NCI-H128 (cell line): ENCODE data around the gene SPSB2.
A peak's percentile ranks its signal among the peaks of the same experiment; 100 is the strongest.

Experiments
- DNase-seq: peaks from one replicate; lab custom pipeline; 2025; ENCODE audit not compliant: unreplicated experiment; lab: John Stamatoyannopoulos, UW

The SPSB2 gene

DNA sequence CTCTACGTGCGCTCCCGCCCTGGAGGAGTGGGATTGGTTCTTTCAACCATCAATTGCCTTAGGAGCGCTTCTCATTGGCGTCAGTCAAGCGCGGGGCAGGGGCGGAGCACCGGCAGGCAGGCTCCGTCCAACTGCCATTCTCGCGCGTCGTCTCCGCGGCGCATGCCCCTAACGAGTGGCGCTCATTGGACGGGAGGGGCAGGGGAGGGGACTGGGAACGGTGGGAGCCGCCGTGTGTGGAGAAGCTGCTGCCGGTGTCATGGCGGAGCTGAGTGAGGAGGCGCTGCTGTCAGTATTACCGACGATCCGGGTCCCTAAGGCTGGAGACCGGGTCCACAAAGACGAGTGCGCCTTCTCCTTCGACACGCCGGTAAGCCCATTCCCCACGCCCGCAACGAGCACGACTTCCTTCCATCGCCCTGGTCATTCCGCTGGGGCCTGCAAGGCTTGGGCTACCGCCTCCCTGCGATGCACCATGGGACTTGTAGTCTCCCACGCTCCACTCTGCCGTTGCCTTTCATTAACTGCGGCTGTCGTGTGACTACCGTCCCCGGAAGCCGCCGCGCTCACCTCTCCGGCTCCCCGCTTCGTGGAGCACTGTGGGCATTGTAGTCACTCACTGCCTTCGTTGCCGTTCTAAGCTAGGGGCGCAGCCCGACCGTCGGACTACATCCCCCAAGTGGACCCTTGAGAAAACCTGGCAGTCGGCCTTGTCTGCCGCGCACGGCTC lies 21.0 kb downstream of the SPSB2 start, which contains the start of gene USP5:
USP5 (plus strand) TSS at position 230 of the 730 bp plus-strand sequence; CDS start at position 260, 30 bp downstream.
- DNase-seq, result peak; percentile 100

DNA sequence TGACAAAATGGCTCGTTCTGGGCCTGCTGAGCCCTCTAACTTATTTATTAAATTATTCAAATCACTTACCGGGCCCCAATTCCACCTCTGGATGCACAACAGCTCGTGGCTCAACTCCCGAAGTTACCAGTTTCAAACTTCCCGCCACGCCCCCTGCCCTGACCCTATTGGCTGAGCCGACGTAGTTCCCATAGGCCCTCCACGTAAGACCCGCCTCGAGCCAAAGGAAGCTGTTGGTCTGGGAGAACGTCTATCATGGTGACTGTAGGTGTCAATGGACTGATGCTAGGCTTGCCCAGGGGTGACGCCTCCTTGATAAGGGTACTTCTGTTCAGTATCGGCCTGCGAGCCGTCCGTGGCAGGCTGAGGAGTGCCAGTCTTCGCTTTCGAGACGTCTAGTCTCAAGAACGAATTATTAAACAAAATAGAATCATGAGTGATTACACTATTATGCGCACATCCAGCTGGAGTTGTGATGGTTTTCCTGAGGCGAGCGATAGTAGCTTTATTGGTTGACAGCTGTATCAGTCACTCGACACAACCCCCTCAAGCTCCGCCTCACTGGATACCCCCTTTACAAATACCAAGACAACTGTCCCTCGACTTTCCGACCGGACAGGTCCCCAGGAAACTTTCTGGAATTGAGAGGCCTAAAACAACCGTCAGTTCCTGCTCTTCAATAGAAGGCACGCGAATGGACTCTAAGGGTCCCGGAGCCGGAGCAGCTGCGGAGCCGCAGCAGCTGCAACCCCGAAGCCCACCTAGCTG lies 21.8 kb downstream of the SPSB2 start, which contains the start of gene CDCA3:
CDCA3 (minus strand) TSS at position 134 of the 768 bp plus-strand sequence. CDS start 334 bp downstream, outside the sequence.
- DNase-seq, result peak; percentile 98

DNA sequence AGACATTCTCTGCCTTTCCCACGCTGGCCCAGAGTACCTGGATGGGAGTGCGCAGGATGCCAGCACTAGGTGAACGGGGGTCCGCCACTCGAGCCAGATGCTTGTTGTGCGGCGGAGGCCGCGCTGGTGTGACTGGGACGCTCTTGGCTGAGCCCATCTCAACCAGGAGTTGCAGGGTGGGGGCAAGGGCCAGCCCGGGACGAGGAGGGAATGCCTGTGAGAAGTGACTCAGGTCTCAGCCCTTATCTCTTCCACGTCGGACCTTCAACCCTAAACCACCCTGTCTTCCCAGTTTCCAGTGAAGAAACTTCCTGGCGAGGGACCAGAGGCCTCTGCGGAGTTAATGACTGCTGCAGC lies 22.3 kb downstream of the SPSB2 start:
- no peak for DNase-seq

GRCh38 chr12:6849976-6850560 lies 23.0 kb downstream of the SPSB2 start:
- no peak for DNase-seq

DNA sequence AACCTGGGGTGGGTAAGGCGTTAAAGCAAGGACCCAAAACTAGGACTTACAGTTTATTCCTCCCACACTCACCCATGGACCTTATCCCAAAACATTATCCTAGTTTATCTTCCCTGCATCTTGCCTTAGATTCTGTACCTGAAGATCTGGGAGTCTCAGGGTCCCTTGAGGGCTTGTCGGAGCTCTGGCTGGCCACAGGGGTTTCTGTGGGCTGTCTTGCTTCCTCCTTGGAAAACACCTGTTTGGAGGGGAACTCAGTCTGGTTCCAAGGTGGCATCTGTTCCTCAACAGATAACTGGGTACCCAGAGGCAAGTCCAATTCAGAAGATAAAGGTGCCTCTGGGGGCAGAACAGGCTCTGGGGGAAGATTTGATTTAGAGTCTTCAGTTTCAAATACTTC lies 23.7 kb downstream of the SPSB2 start:
- no peak for DNase-seq

GRCh38 chr12:6847676-6848075 lies 25.4 kb downstream of the SPSB2 start:
- no peak for DNase-seq

DNA sequence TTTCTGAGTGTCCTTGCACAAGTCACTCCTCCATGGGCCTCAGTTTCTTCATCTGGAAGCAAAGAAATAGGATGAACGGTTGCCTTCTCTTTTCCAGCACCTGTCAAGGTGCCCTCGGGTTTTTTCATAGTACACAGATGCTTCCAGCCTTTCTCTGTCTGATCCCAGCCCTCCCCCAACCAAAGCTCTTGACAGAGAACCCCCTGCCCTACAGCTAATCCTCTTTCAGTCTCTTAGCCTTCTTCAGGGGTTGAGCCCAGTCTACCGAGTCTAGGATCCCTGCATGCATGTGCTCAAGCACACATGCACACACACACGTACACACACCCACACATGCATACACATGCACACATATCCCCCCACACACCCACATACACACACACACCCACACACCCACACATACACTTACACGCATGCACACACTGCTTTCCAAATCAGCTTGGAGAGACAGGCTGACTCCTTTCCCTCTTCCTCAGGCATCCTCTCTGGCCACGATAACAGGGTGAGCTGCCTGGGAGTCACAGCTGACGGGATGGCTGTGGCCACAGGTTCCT lies 26.7 kb downstream of the SPSB2 start:
- no peak for DNase-seq

DNA sequence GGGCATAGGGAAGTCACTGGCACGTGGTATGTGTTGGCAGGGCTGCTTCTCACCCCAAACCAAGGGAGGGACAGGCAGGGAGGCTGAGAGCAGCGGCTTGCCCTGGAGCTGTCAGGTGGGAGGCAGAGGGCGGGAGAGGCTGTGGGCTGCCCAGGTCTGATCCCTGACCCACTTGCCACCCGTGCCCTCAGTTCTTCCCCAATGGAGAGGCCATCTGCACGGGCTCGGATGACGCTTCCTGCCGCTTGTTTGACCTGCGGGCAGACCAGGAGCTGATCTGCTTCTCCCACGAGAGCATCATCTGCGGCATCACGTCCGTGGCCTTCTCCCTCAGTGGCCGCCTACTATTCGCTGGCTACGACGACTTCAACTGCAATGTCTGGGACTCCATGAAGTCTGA lies 27.7 kb downstream of the SPSB2 start:
- DNase-seq, result no peak

GRCh38 chr12:6843118-6843902 lies 29.8 kb downstream of the SPSB2 start:
- no peak for DNase-seq

GRCh38 chr12:6842075-6842474 lies 31.0 kb downstream of the SPSB2 start:
- DNase-seq, result no peak

GRCh38 chr12:6840761-6841515 lies 32.2 kb downstream of the SPSB2 start, which contains the start of gene GNB3:
Gene GNB3, plus strand, starts transcription at chr12:6840925. Its CDS starts 363 bp downstream, at chr12:6841288.
- DNase-seq, result no peak

DNA sequence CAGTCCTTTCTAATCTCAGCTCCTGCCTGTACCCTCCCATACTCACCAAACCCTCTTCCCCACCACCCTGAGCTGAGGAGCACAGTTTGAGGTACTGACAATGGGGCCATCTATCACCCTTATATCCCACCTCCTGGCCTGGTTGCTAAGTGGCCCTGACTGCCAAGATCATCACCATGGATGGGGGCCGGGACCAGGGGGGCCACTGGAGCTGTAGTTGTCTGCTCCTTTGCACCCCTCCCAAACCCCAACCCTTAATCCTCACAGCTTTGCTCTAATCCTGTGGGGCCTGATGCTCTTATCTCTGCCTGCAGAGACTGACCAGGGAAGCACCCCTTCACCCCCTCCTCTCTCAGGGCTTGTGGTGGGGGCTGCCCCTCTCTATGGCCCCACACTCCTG lies 32.8 kb downstream of the SPSB2 start:
- DNase-seq, result no peak

- DNase-seq, result peak; percentile 85
Observed at GRCh38 chr12:6839482-6840201, 33.5 kb downstream of the SPSB2 start.

DNA sequence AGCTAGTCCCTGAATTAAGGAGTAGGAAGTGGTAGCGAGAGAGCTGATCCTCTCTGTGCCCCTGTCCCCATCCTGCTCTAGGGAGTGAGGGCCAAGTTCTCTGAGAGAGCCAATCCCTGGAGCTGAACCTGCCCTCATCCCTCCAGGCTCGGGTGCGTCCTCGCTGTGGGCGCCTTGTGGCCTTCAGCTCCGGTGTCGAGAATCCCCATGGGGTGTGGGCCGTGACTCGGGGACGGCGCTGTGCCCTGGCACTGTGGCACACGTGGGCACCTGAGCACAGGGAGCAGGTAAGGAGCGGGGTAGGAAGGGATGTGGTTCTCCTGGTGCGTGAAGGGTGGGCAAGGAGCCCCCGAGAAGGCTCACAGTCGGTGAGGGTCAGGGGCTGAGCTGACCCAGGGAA lies 34.2 kb downstream of the SPSB2 start:
- no peak for DNase-seq

- no peak for DNase-seq
Observed at GRCh38 chr12:6837370-6838060, 35.6 kb downstream of the SPSB2 start.

DNA sequence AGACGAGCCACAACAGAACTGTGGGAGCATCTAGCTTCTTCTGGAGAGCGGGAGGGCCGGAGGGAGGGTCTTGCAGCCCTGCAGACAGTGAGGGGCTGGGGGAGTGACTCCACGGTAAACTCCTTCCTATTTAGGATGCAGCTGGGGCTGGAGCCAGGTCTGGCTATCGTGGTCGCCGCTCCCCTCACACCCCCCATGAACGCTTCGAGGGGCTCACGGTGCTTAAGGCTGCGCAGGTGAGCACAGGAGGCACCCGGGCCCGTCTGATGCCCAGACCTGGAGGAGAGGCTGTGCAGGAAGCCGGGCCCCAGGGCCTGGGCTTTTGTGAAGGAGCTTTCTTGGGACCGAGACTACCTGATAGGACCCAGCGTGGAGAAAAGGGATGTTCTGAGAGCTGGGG lies 36.3 kb downstream of the SPSB2 start:
- DNase-seq, result no peak

GRCh38 chr12:6834873-6835272 lies 38.2 kb downstream of the SPSB2 start:
- DNase-seq, result no peak

DNA sequence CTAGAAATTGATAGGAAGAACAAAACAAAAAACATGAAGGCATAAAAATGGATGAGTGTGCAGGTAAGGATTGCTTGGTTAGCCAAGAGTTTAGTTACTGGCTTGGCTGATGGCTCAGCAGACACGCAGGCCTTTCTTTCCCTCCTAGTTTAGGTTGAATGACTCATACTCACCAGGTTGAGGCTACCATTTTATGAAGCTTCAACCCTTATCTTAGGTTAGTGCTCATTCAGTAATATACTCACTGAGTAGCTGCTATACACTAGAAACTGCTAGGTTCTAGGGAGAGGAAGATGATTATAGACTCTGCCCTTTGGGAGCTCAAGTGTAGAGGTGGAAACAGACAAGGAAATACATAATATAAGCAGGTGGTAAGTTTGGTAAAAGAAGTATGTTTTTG lies 38.8 kb downstream of the SPSB2 start:
- DNase-seq, result no peak
